HepG2 (cell line): ENCODE measurements around the gene CRK. TPM values are rescaled to one million over a fixed set of nuclear protein-coding genes. Genes with fewer than 3 reads are reported as not detected.

Source experiments
- DMAP1 ChIP-seq: IDR thresholded peaks from 2 replicates; pipeline ENCODE4 v1.6.1; 2016
- GABPA ChIP-seq, 2 experiments: IDR thresholded peaks; 2 replicates each; pipeline ENCODE4 v1.6.1; 2011 to 2016; ENCODE audit warnings: low read depth in 2 of 2, low read length in 1 of 2, missing biosample characterization in 1 of 2, missing genetic modification characterization in 1 of 2
- KLF16 ChIP-seq, 2 experiments: sonication (generic) in 1 of 2; formaldehyde crosslinking in 1 of 2; IDR thresholded peaks; 2 replicates each; pipeline versions ENCODE4 v1.6.1 to v1.8.0; 2016 to 2023; ENCODE audit warnings: missing genetic modification reagents in 2 of 2, missing compliant biosample characterization in 1 of 2
- MATR3 ChIP-seq: sonication (generic); formaldehyde crosslinking; IDR thresholded peaks from 2 replicates; pipeline ENCODE4 v1.4.0; 2020; ENCODE audit warnings: missing genetic modification reagents
- MXD1 ChIP-seq: sonication (generic); formaldehyde crosslinking; IDR thresholded peaks from 2 replicates; pipeline ENCODE4 v1.4.0; 2020; ENCODE audit warnings: mild to moderate bottlenecking, missing genetic modification reagents
- PAF1 ChIP-seq: IDR thresholded peaks from 2 replicates; pipeline ENCODE4 v1.6.1; 2016; ENCODE audit warnings: missing genetic modification reagents, missing compliant biosample characterization
- PHF21A ChIP-seq: sonication (generic); formaldehyde crosslinking; IDR thresholded peaks from 2 replicates; pipeline ENCODE4 v1.5.0; 2020; ENCODE audit warnings: mild to moderate bottlenecking, missing genetic modification reagents
- RNF2 ChIP-seq: fragments of 450-650 bp; conservative IDR thresholded peaks from 2 replicates; pipeline ENCODE4 v1.6.1; 2016; ENCODE audit warnings: low read depth
- SALL2 ChIP-seq: sonication (generic); formaldehyde crosslinking; IDR thresholded peaks from 2 replicates; pipeline ENCODE4 v1.8.1; 2023; ENCODE audit warnings: mild to moderate bottlenecking, missing genetic modification reagents, inconsistent platforms
- SAP130 ChIP-seq: IDR thresholded peaks from 2 replicates; pipeline ENCODE4 v1.6.1; 2016; ENCODE audit warnings: low read depth
- SMYD3 ChIP-seq: sonication (generic); formaldehyde crosslinking; IDR thresholded peaks from 2 replicates; pipeline ENCODE4 v1.8.1; 2023; ENCODE audit warnings: mild to moderate bottlenecking, missing genetic modification reagents
- ZBTB20 ChIP-seq: sonication (generic); formaldehyde crosslinking; IDR thresholded peaks from 2 replicates; pipeline ENCODE4 v1.8.1; 2023; ENCODE audit warnings: missing genetic modification reagents, low read depth, mild to moderate bottlenecking, borderline replicate concordance
- ZBTB44 ChIP-seq: sonication (generic); formaldehyde crosslinking; IDR thresholded peaks from 2 replicates; pipeline ENCODE4 v1.4.0; 2020; ENCODE audit warnings: missing genetic modification reagents
- ZNF30 ChIP-seq: sonication (generic); formaldehyde crosslinking; IDR thresholded peaks from 2 replicates; pipeline ENCODE4 v1.5.0; 2020; ENCODE audit warnings: mild to moderate bottlenecking, missing genetic modification reagents
- polyA plus RNA-seq, 8 experiments: library from polyadenylated mRNA; depleted of rRNA in 3 of 8; stranded (reverse) in 7 of 8; unstranded in 1 of 8; fragments of >200 nt; fragmentation: Illumina TruSeq in 4 of 8; extraction: Trizol in 4 of 8; gene quantifications; 2 replicates each; pipeline versions ENCODE4 v1.2.1 to v1.2.3, GENCODE V29; 2011 to 2016; ENCODE audit warnings: low read depth in 4 of 8, missing spikeins in 1 of 8, mixed read lengths in 1 of 8; ENCODE audit not compliant: insufficient read depth in 1 of 8
- total RNA-seq, 5 experiments: library from RNA; depleted of rRNA; stranded (reverse); fragments of >200 nt; fragmentation: Illumina TruSeq; extraction: Trizol; gene quantifications; 2 replicates each; pipeline ENCODE4 v1.2.3, GENCODE V29; 2016; ENCODE audit warnings: low read depth in 1 of 5
- TF ChIP-seq, protein P1 (sequence below): sonication (generic); formaldehyde crosslinking; IDR thresholded peaks from 2 replicates; pipeline ENCODE4 v1.9.0; 2021; ENCODE audit warnings: missing genetic modification reagents, mild to moderate bottlenecking, borderline replicate concordance
- TF ChIP-seq, protein P2 (sequence below): sonication (generic); formaldehyde crosslinking; IDR thresholded peaks from 2 replicates; pipeline ENCODE4 v1.8.1; 2023; ENCODE audit warnings: mild to moderate bottlenecking, missing genetic modification reagents, borderline replicate concordance
- TF ChIP-seq, protein P3 (sequence below): sonication (generic); formaldehyde crosslinking; IDR thresholded peaks from 2 replicates; pipeline ENCODE4 v1.5.0; 2020; ENCODE audit warnings: missing genetic modification reagents
- TF ChIP-seq, protein P4 (sequence below): sonication (generic); formaldehyde crosslinking; IDR thresholded peaks from 2 replicates; pipeline ENCODE4 v1.4.0; 2020; ENCODE audit warnings: missing genetic modification reagents
- TF ChIP-seq, protein P5 (sequence below): sonication (generic); formaldehyde crosslinking; IDR thresholded peaks from 2 replicates; pipeline ENCODE4 v1.4.0; 2020; ENCODE audit warnings: missing genetic modification reagents, mild to moderate bottlenecking, borderline replicate concordance

CRK gene
- total and polyA plus RNA-seq, 2 of the 13 experiments (the other 11 are each of a cell fraction or from before 2014, with no cell fraction given), result 47.4 to 54.2 TPM

DNA sequence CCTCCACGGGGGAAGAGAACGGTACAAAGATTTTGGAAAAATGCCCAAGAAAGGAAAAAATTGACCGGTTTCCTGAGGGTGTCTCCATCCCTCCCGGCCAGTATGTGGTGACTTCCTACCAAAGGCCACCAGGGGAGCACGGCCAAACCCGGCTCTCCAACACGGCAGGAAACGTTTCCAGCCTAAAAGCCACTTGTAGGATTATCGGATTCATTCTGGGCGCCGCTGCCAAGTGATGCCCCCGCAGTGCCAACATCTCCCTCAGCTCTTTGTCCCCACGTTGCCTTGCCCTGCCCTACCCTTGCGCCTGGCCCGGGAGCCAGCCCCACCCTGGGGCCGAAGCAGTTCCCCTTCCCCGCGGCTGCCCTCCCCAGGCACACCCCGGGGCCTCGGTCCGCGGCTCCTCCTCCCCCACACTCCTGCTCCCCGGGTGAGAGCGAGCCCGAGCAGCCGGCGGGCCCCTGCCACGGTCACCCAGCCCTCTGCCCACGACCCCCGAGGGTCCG lies 688 bp downstream of the CRK start (continued):
- TF ChIP-seq, protein P1, sequence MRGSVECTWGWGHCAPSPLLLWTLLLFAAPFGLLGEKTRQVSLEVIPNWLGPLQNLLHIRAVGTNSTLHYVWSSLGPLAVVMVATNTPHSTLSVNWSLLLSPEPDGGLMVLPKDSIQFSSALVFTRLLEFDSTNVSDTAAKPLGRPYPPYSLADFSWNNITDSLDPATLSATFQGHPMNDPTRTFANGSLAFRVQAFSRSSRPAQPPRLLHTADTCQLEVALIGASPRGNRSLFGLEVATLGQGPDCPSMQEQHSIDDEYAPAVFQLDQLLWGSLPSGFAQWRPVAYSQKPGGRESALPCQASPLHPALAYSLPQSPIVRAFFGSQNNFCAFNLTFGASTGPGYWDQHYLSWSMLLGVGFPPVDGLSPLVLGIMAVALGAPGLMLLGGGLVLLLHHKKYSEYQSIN, result no peak
- TF ChIP-seq, protein P2, sequence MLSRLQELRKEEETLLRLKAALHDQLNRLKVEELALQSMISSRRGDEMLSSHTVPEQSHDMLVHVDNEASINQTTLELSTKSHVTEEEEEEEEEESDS (CRISPR knock-in tag), result no peak
- TF ChIP-seq, protein P3, sequence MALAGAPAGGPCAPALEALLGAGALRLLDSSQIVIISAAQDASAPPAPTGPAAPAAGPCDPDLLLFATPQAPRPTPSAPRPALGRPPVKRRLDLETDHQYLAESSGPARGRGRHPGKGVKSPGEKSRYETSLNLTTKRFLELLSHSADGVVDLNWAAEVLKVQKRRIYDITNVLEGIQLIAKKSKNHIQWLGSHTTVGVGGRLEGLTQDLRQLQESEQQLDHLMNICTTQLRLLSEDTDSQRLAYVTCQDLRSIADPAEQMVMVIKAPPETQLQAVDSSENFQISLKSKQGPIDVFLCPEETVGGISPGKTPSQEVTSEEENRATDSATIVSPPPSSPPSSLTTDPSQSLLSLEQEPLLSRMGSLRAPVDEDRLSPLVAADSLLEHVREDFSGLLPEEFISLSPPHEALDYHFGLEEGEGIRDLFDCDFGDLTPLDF (CRISPR knock-in tag), result no peak
- TF ChIP-seq SMYD3 (CRISPR knock-in tag), result no peak
- peak; percentile 22; the same call in 1 of the 2 replicates for TF ChIP-seq MXD1
- TF ChIP-seq SALL2 (CRISPR knock-in tag), result peak; percentile 57; the same call in 1 of the 2 replicates
- no peak for TF ChIP-seq KLF16 (CRISPR knock-in tag; IDR thresholded peaks at IDR 0.05)
- no peak for TF ChIP-seq ZBTB20
- no peak for TF ChIP-seq ZBTB44 (CRISPR knock-in tag)
- TF ChIP-seq PHF21A (CRISPR knock-in tag), result no peak
- 0 out of 2 replicates have a peak, but pooled peaks have one; percentile 23 for TF ChIP-seq ZNF30 (CRISPR knock-in tag)
- no peak for TF ChIP-seq MATR3
- TF ChIP-seq, protein P4, sequence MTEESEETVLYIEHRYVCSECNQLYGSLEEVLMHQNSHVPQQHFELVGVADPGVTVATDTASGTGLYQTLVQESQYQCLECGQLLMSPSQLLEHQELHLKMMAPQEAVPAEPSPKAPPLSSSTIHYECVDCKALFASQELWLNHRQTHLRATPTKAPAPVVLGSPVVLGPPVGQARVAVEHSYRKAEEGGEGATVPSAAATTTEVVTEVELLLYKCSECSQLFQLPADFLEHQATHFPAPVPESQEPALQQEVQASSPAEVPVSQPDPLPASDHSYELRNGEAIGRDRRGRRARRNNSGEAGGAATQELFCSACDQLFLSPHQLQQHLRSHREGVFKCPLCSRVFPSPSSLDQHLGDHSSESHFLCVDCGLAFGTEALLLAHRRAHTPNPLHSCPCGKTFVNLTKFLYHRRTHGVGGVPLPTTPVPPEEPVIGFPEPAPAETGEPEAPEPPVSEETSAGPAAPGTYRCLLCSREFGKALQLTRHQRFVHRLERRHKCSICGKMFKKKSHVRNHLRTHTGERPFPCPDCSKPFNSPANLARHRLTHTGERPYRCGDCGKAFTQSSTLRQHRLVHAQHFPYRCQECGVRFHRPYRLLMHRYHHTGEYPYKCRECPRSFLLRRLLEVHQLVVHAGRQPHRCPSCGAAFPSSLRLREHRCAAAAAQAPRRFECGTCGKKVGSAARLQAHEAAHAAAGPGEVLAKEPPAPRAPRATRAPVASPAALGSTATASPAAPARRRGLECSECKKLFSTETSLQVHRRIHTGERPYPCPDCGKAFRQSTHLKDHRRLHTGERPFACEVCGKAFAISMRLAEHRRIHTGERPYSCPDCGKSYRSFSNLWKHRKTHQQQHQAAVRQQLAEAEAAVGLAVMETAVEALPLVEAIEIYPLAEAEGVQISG (CRISPR knock-in tag), result peak; percentile 47; the same call in 1 of the 2 replicates
- no peak for TF ChIP-seq DMAP1 (CRISPR knock-in tag)
- TF ChIP-seq PAF1 (CRISPR knock-in tag), result no peak
- TF ChIP-seq RNF2, result no peak
- TF ChIP-seq SAP130 (CRISPR knock-in tag), result peak; percentile 35; the same call in 1 of the 2 replicates
- TF ChIP-seq, protein P5, sequence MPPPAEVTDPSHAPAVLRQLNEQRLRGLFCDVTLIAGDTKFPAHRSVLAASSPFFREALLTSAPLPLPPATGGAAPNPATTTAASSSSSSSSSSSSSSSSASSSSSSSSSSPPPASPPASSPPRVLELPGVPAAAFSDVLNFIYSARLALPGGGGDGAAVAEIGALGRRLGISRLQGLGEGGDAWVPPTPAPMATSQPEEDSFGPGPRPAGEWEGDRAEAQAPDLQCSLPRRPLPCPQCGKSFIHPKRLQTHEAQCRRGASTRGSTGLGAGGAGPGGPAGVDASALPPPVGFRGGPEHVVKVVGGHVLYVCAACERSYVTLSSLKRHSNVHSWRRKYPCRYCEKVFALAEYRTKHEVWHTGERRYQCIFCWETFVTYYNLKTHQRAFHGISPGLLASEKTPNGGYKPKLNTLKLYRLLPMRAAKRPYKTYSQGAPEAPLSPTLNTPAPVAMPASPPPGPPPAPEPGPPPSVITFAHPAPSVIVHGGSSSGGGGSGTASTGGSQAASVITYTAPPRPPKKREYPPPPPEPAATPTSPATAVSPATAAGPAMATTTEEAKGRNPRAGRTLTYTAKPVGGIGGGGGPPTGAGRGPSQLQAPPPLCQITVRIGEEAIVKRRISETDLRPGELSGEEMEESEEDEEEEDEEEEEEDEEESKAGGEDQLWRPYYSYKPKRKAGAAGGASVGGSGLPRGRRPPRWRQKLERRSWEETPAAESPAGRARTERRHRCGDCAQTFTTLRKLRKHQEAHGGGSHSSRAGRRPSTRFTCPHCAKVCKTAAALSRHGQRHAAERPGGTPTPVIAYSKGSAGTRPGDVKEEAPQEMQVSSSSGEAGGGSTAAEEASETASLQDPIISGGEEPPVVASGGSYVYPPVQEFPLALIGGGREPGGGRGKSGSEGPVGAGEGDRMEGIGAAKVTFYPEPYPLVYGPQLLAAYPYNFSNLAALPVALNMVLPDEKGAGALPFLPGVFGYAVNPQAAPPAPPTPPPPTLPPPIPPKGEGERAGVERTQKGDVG (CRISPR knock-in tag), result no peak
- no peak for TF ChIP-seq GABPA (IDR thresholded peaks at IDR 0.05; ENCODE audit: low read depth, low read length)
- peak; percentile 30; the same call in 1 of the 2 replicates for TF ChIP-seq GABPA (CRISPR knock-in tag; IDR thresholded peaks at IDR 0.05; ENCODE audit: low read depth)
